Prostate gland (tissue), 2 donors: Measurements from ENCODE around the gene SMIM3. TPM values are rescaled to one million over a fixed set of nuclear protein-coding genes. Genes with fewer than 3 reads are reported as not detected.
A peak's percentile ranks its signal among the peaks of the same experiment; 100 is the strongest.

Source experiments
- DNase-seq: peaks from one replicate; pipeline ENCODE4 v3.0.0-alpha.2; 2019; ENCODE audit warnings: low spot score
- H3K27ac ChIP-seq, 2 donors: fragments of 200-600 bp; sonication (generic); 2 replicates each; pipeline ENCODE4 v1.5.1; 2017 to 2019
- H3K27me3 ChIP-seq: fragments of 200-600 bp; sonication (generic); replicated peaks from 2 replicates; pipeline ENCODE4 v1.5.1; 2019; ENCODE audit not compliant: insufficient read depth
- H3K36me3 ChIP-seq, 2 donors: fragments of 200-600 bp; sonication (generic); 1 replicate in 1 of 2; 2 replicates in 1 of 2; pipeline versions ENCODE4 v1.5.1 to v1.8.1; 2017 to 2019
- H3K4me1 ChIP-seq: fragments of 200-600 bp; sonication (generic); replicated peaks from 2 replicates; pipeline ENCODE4 v1.5.1; 2019
- H3K4me3 ChIP-seq, 2 donors: fragments of 200-600 bp; sonication (generic); 2 replicates each; pipeline ENCODE4 v1.5.1; 2017 to 2019
- H3K9me3 ChIP-seq: fragments of 200-600 bp; sonication (generic); 2 replicates; pipeline ENCODE4 v1.5.1; 2017
- CTCF ChIP-seq, 4 experiments: fragments of 200-600 bp in 2 of 4; fragments of 450-650 bp in 2 of 4; sonication (generic) in 2 of 4; IDR thresholded peaks; 1 replicate in 3 of 4; 2 replicates in 1 of 4; pipeline ENCODE4 v1.5.1; 2016 to 2019; ENCODE audit warnings: antibody characterized with exemption in 4 of 4, mild to moderate bottlenecking in 2 of 4, moderate library complexity in 2 of 4
- POLR2A ChIP-seq: fragments of 450-650 bp; IDR thresholded peaks from one replicate; pipeline ENCODE4 v1.6.1; 2016; ENCODE audit warnings: antibody characterized with exemption, mild to moderate bottlenecking
- POLR2AphosphoS5 ChIP-seq: sonication (generic); formaldehyde crosslinking; IDR thresholded peaks from one replicate; pipeline ENCODE4 v1.6.1; 2017; ENCODE audit warnings: antibody characterized with exemption
- WGBS: methylation state at CpG from one replicate; pipeline ENCODE4 v1.1.5; 2018; 5-methylcytosine and 5-hydroxymethylcytosine counted together
- intact Hi-C: fragments of 100-400 bp; cut with DNase I; formaldehyde crosslinking; loops from one replicate; pipeline ENCODE4 v1.14.2; 2022
- total RNA-seq, 2 donors: library from RNA; depleted of rRNA; stranded (reverse); fragments of >200 nt; gene quantifications; one replicate each; pipeline ENCODE4 v1.1.0, GENCODE V29; 2016

The SMIM3 gene
- total RNA-seq, 2 donors from 2014 or later, result 21.2 to 26.5 TPM

- 22% methylated on average over 8 of the region's 10 CpGs for WGBS
Observed at GRCh38 chr5:150781706-150782614, 3.4 kb downstream of the SMIM3 start.

DNA sequence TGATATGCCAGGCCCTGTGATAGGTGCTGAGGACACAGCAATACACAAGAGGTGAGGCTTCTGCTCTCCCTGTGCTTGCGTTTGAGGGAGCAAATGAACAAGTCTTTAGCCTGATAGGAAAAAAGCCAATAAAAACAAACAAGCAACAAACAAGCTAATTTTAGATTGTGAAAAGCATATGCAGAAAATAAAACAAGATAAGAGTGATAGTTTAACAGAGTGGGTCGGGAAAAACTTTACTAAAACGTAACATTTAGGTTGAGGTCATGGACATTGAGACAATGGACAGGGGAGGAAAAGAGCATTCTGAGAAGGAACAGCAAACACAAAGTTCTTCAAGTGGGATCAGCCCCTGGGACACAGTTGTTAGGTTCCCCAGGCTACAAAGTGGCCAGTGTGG lies 4.3 kb downstream of the SMIM3 start:
- WGBS, result 23% methylated on average over 3 of the region's 3 CpGs
- no peaks in the 10 kb centered on the region for H3K9me3 ChIP-seq
- no peak overlapping the region for H3K4me3 ChIP-seq
- peak overlapping the region; percentile 86 to 88 for H3K27ac ChIP-seq
- no peaks in the 10 kb centered on the region for H3K27me3 ChIP-seq
- peaks cover 10% of the 10 kb centered on the region for H3K4me1 ChIP-seq
- TF ChIP-seq POLR2AphosphoS5 (no peak), POLR2A (no peak), CTCF (IDR thresholded peaks at IDR 0.05) (no peak)
- no peak for DNase-seq
- H3K36me3 ChIP-seq, result no peaks in the 10 kb centered on the region
- intact Hi-C loops, result loop anchor here (10.0 kb wide), 1 partner anchor 222 kb away; no protein-coding TSS in a partner anchor

More at GRCh38 chr5:150781706-150782614, 3.4 kb downstream of the SMIM3 start:
- H3K9me3 ChIP-seq, result no peaks in the 10 kb centered on the region
- no peaks in the 10 kb centered on the region for H3K27me3 ChIP-seq
- H3K36me3 ChIP-seq, result no peaks in the 10 kb centered on the region
- no peak overlapping the region for H3K4me3 ChIP-seq
- peak overlapping the region; percentile 86 to 88 for H3K27ac ChIP-seq
- peaks cover 10% of the 10 kb centered on the region for H3K4me1 ChIP-seq
- peak; percentile 51 for TF ChIP-seq POLR2AphosphoS5
- TF ChIP-seq POLR2A, result no peak
- TF ChIP-seq CTCF (IDR thresholded peaks at IDR 0.05), result no peak
- peak; percentile 54 for DNase-seq
- intact Hi-C loops, result loop anchor here (10.0 kb wide), 1 partner anchor 223 kb away; no protein-coding TSS in a partner anchor

GRCh38 chr5:150783422-150783928 lies 4.9 kb downstream of the SMIM3 start:
- DNase-seq, result peak; percentile 92
- Histone ChIP-seq H3K4me3 (no peak overlapping the region), H3K27me3 (no peaks in the 10 kb centered on the region), H3K36me3 (no peaks in the 10 kb centered on the region), H3K4me1 (peaks cover 10% of the 10 kb centered on the region), H3K27ac (peak overlapping the region; percentile 86 to 88), H3K9me3 (no peaks in the 10 kb centered on the region)
- intact Hi-C loops, result loop anchor here (10.0 kb wide), 1 partner anchor 221 kb away; no protein-coding TSS in a partner anchor
- TF ChIP-seq CTCF (IDR thresholded peaks at IDR 0.05) (no peak), POLR2AphosphoS5 (peak; percentile 97)
- WGBS, result 0% methylated on average over 7 of the region's 7 CpGs

DNA sequence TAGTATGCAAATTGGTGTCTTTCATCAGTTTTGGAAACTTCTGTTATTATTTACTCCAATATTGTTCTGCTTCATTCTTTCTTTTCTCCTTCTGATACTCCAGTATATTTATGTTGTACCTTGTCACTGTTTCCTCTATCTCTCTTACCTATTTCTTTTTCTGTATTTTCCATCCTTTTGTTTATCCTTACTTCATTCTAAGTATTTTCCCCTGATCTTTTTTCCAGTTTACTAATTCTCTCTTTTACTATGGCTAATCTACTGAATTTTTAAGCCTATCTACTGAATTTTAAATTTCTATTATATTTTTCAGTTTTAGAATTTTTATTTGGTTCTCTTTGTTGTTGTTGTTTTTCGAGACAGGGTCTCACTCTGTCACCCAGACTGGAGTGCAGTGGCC lies 7.4 kb downstream of the SMIM3 start:
- no peaks in the 10 kb centered on the region for H3K27me3 ChIP-seq
- no peaks in the 10 kb centered on the region for H3K9me3 ChIP-seq
- no peak for DNase-seq
- no peak overlapping the region for H3K27ac ChIP-seq
- H3K4me1 ChIP-seq, result peaks cover 6% of the 10 kb centered on the region
- H3K36me3 ChIP-seq, result no peaks in the 10 kb centered on the region
- 91% methylated on average over 1 of the region's 1 CpG for WGBS
- intact Hi-C loops, result loop anchor here (10.0 kb wide), 1 partner anchor 219 kb away; no protein-coding TSS in a partner anchor
- no peak for TF ChIP-seq CTCF (IDR thresholded peaks at IDR 0.05)
- TF ChIP-seq POLR2AphosphoS5, result no peak
- TF ChIP-seq POLR2A, result no peak
- H3K4me3 ChIP-seq, result no peak overlapping the region
